H9 (cell line): ENCODE results near the gene DAPK1. TPM values are rescaled to one million over a fixed set of nuclear protein-coding genes. Genes with fewer than 3 reads are reported as not detected.

Experiments
- DNase-seq: peaks from one replicate; pipeline ENCODE4 v3.0.0-alpha.2; 2017
- H2AFZ ChIP-seq: one replicate; pipeline ENCODE4 v1.6.1; 2013; ENCODE audit warnings: mild to moderate bottlenecking, low read length, control low read depth, moderate library complexity
- H2AK5ac ChIP-seq: 2 replicates; pipeline ENCODE4 v1.6.1; 2013; ENCODE audit warnings: low read length, control low read depth, mixed read lengths; ENCODE audit not compliant: insufficient read length
- H2BK120ac ChIP-seq: one replicate; pipeline ENCODE4 v1.6.1; 2013; ENCODE audit warnings: low read depth, mild to moderate bottlenecking, low read length, control low read depth, inconsistent platforms; ENCODE audit not compliant: poor library complexity, severe bottlenecking
- H2BK12ac ChIP-seq: 2 replicates; pipeline ENCODE4 v1.6.1; 2013; ENCODE audit warnings: low read length, control low read depth, mixed read lengths, low read depth; ENCODE audit not compliant: insufficient read length
- H2BK15ac ChIP-seq: 2 replicates; pipeline ENCODE4 v1.6.1; 2013; ENCODE audit warnings: low read depth, low read length, control low read depth
- H2BK20ac ChIP-seq: one replicate; pipeline ENCODE4 v1.6.1; 2013; ENCODE audit warnings: low read depth, mild to moderate bottlenecking, low read length, control low read depth, inconsistent platforms; ENCODE audit not compliant: poor library complexity, severe bottlenecking
- H2BK5ac ChIP-seq: 2 replicates; pipeline ENCODE4 v1.6.1; 2013; ENCODE audit warnings: low read length, control low read depth, mixed read lengths; ENCODE audit not compliant: insufficient read length
- H3K14ac ChIP-seq: 2 replicates; pipeline ENCODE4 v1.6.1; 2013; ENCODE audit warnings: low read length, control low read depth; ENCODE audit not compliant: insufficient read depth
- H3K18ac ChIP-seq: 2 replicates; pipeline ENCODE4 v1.6.1; 2013; ENCODE audit warnings: low read depth, mild to moderate bottlenecking, mixed read lengths, low read length, control low read depth; ENCODE audit not compliant: insufficient read length
- H3K23ac ChIP-seq: 2 replicates; pipeline ENCODE4 v1.6.1; 2013; ENCODE audit warnings: low read length, control low read depth, mixed read lengths, low read depth; ENCODE audit not compliant: insufficient read length
- H3K23me2 ChIP-seq: 2 replicates; pipeline ENCODE4 v1.6.1; 2013; ENCODE audit warnings: low read depth, mild to moderate bottlenecking, mixed read lengths, low read length, control low read depth; ENCODE audit not compliant: insufficient read length, poor library complexity, severe bottlenecking
- H3K27ac ChIP-seq: 2 replicates; pipeline ENCODE4 v1.5.1; 2013; ENCODE audit warnings: low read length, control low read depth, mixed read lengths, low read depth; ENCODE audit not compliant: insufficient read length
- H3K27me3 ChIP-seq: 2 replicates; pipeline ENCODE4 v1.6.1; 2013; ENCODE audit warnings: low read length, control low read depth, inconsistent platforms; ENCODE audit not compliant: insufficient read depth
- H3K4ac ChIP-seq: 2 replicates; pipeline ENCODE4 v1.6.1; 2013; ENCODE audit warnings: low read depth, mild to moderate bottlenecking, control low read depth, inconsistent platforms, low read length, moderate library complexity
- H3K4me1 ChIP-seq: 2 replicates; pipeline ENCODE4 v1.6.1; 2013; ENCODE audit warnings: low read length, control low read depth, inconsistent platforms; ENCODE audit not compliant: insufficient read depth
- H3K4me2 ChIP-seq: 2 replicates; pipeline ENCODE4 v1.6.1; 2013; ENCODE audit warnings: low read length, control low read depth, mixed read lengths; ENCODE audit not compliant: insufficient read length, insufficient read depth
- H3K56ac ChIP-seq: 2 replicates; pipeline ENCODE4 v1.6.1; 2013; ENCODE audit warnings: low read depth, mild to moderate bottlenecking, mixed read lengths, low read length, control low read depth; ENCODE audit not compliant: insufficient read length
- H3K79me1 ChIP-seq: 2 replicates; pipeline ENCODE4 v1.6.1; 2013; ENCODE audit warnings: low read depth, mild to moderate bottlenecking, moderate library complexity, low read length, control low read depth, inconsistent platforms; ENCODE audit not compliant: insufficient read depth, poor library complexity, severe bottlenecking
- H3K79me2 ChIP-seq: 2 replicates; pipeline ENCODE4 v1.6.1; 2013; ENCODE audit warnings: low read length, control low read depth, inconsistent platforms; ENCODE audit not compliant: insufficient read depth
- H3K9ac ChIP-seq: 2 replicates; pipeline ENCODE4 v1.6.1; 2013; ENCODE audit warnings: low read length, control low read depth, mixed read lengths; ENCODE audit not compliant: insufficient read length; ENCODE audit errors: extremely low read depth
- H3K9me3 ChIP-seq: one replicate; pipeline ENCODE4 v1.6.1; 2013; ENCODE audit warnings: low read depth, low read length, inconsistent platforms; ENCODE audit not compliant: control insufficient read depth
- H3T11ph ChIP-seq: one replicate; pipeline ENCODE4 v1.6.1; 2013; ENCODE audit warnings: mild to moderate bottlenecking, low read length, control low read depth, inconsistent platforms
- H4K20me1 ChIP-seq: one replicate; pipeline ENCODE4 v1.6.1; 2013; ENCODE audit not compliant: control insufficient read depth, insufficient read length, insufficient read depth
- H4K5ac ChIP-seq: 2 replicates; pipeline ENCODE4 v1.6.1; 2013; ENCODE audit warnings: low read depth, mild to moderate bottlenecking, mixed read lengths, low read length, control low read depth; ENCODE audit not compliant: insufficient read length
- H4K8ac ChIP-seq: replicated peaks from 2 replicates; pipeline ENCODE4 v1.6.1; 2013; ENCODE audit warnings: low read length, control low read depth, mixed read lengths, low read depth; ENCODE audit not compliant: insufficient read length
- H4K91ac ChIP-seq: 2 replicates; pipeline ENCODE4 v1.6.1; 2013; ENCODE audit warnings: low read depth, mild to moderate bottlenecking, moderate library complexity, mixed read lengths, low read length, control low read depth; ENCODE audit not compliant: insufficient read length
- H3K27ac Mint-ChIP-seq, 3 experiments: 2 replicates in 2 of 3; 3 replicates in 1 of 3; pipeline ENCODE4 v1.8.0; 2020 to 2021; ENCODE audit warnings: mixed read lengths in 3 of 3, mild to moderate bottlenecking in 1 of 3, moderate library complexity in 1 of 3
- H3K27me3 Mint-ChIP-seq: 2 replicates; pipeline ENCODE4 v1.8.0; 2021; ENCODE audit warnings: low read depth, mild to moderate bottlenecking, moderate library complexity, mixed read lengths
- H3K36me3 Mint-ChIP-seq, 3 experiments: 2 replicates in 2 of 3; 3 replicates in 1 of 3; pipeline ENCODE4 v1.8.0; 2020 to 2021; ENCODE audit warnings: low read depth in 3 of 3, mixed read lengths in 3 of 3; ENCODE audit not compliant: insufficient read depth in 1 of 3
- H3K4me1 Mint-ChIP-seq, 2 experiments: 2 replicates each; pipeline ENCODE4 v1.8.0; 2020; ENCODE audit warnings: mixed read lengths in 2 of 2
- H3K4me3 Mint-ChIP-seq, 2 experiments: 2 replicates in 1 of 2; 3 replicates in 1 of 2; pipeline ENCODE4 v1.8.0; 2020 to 2021; ENCODE audit warnings: mild to moderate bottlenecking in 2 of 2, mixed read lengths in 2 of 2, moderate library complexity in 1 of 2
- H3K9me3 Mint-ChIP-seq, 2 experiments: 2 replicates in 1 of 2; 3 replicates in 1 of 2; pipeline ENCODE4 v1.8.0; 2020; ENCODE audit warnings: mild to moderate bottlenecking in 2 of 2, mixed read lengths in 2 of 2, moderate library complexity in 1 of 2
- CTCF ChIP-seq: fragments of 200-600 bp; sonication (generic); conservative IDR thresholded peaks from 3 replicates; pipeline ENCODE4 v1.8.0; 2021; ENCODE audit warnings: antibody characterized with exemption, mild to moderate bottlenecking
- WGBS: extraction: QIAGEN DNeasy Blood & Tissue Kit; methylation state at CpG from one replicate; pipeline ENCODE4 v1.1.7; 2013; ENCODE audit warnings: missing lambda C conversion rate, low lambda C conversion rate, mixed read lengths; ENCODE audit not compliant: insufficient read length; ENCODE audit errors: extremely low coverage; 5-methylcytosine and 5-hydroxymethylcytosine counted together
- total RNA-seq: library from RNA; stranded (reverse); gene quantifications from 2 replicates; pipeline ENCODE4 v1.2.1, GENCODE V29; 2021

Gene DAPK1
- total RNA-seq, 1 experiment from 2014 or later: 79.4 TPM

GRCh38 chr9:87513161-87513560 lies 15.5 kb downstream of the DAPK1 start:
- Histone ChIP-seq H2BK15ac (no peak overlapping the region), H3K79me1 (no peaks in the 10 kb centered on the region), H4K91ac (no peak overlapping the region), H3K56ac (no peak overlapping the region), H3K14ac (no peak overlapping the region), H3T11ph (no peak overlapping the region), H3K4ac (no peak overlapping the region), H2BK120ac (no peak overlapping the region), H3K79me2 (peaks cover 3% of the 10 kb centered on the region), H3K23ac (no peak overlapping the region), H2BK20ac (no peak overlapping the region), H2AK5ac (no peak overlapping the region), H3K27me3 (no peaks in the 10 kb centered on the region), H3K23me2 (no peaks in the 10 kb centered on the region), H3K4me2 (no peak overlapping the region), H2AFZ (no peak overlapping the region), H4K5ac (no peak overlapping the region), H3K9ac (no peak overlapping the region), H3K27ac (no peak overlapping the region), H3K9me3 (no peaks in the 10 kb centered on the region), H4K20me1 (no peaks in the 10 kb centered on the region), H2BK5ac (no peak overlapping the region), H2BK12ac (no peak overlapping the region), H4K8ac (no peak overlapping the region), H3K18ac (no peak overlapping the region), H3K4me1 (peaks cover 17% of the 10 kb centered on the region; the same call in 1 of the 2 replicates)
- Mint-ChIP-seq H3K4me3 (no peak overlapping the region), H3K4me1 (peaks cover 36 to 38% of the 10 kb centered on the region in 2 experiments), H3K9me3 (no peaks in the 10 kb centered on the region), H3K27ac (peak overlapping the region in 1 of 3 experiments; percentile 6; a peak in 1 of 7 replicates), H3K36me3 (peaks cover 22 to 48% (median 29%) of the 10 kb centered on the region in 3 experiments; a peak in 6 of 7 replicates), H3K27me3 (no peaks in the 10 kb centered on the region)
- no peak for DNase-seq
- TF ChIP-seq CTCF: no peak
- no CpG with 5 or more reads among the region's 4 CpGs for WGBS
